ENCODE data around the gene TMEM63A. TPM values are rescaled to one million over a fixed set of nuclear protein-coding genes. Genes with fewer than 3 reads are reported as not detected.

Gene TMEM63A
- total RNA-seq, 2 donors from 2014 or later: 16.0 to 19.0 TPM

Small RNAs within 50 kb of the gene (microRNA-seq; reads per million reads assigned to microRNA genes)
- gene MIR6741 (ENCODE audit: borderline number of aligned reads in 2 of 2, borderline replicate concordance in 1 of 2): 0 to 0.71 reads per million in 2 donors

Other genes starting within 250 kb of the TMEM63A start
- gene ENAH, start 229.3 kb downstream of the TMEM63A start, total RNA-seq: 10 to 100 TPM; 50.5 to 59.5 TPM
- 100 to 1,000 TPM; 143 to 216 TPM for gene SRP9, start 104.6 kb downstream of the TMEM63A start, total RNA-seq
- gene EPHX1, start 72.3 kb downstream of the TMEM63A start, total RNA-seq: 10 to 100 TPM; 57.7 to 66.0 TPM
- gene LEFTY1, start 6.8 kb upstream of the TMEM63A start, total RNA-seq: under 1 TPM in 1 of 2 donors, not detected in 1; 0.35 TPM
- gene PYCR2, start 41.9 kb upstream of the TMEM63A start, total RNA-seq: 10 to 100 TPM; 50.3 to 57.3 TPM
- gene LEFTY2, start 58.8 kb upstream of the TMEM63A start, total RNA-seq: under 1 TPM; 0.70 to 0.90 TPM
- gene SDE2, start 117.0 kb upstream of the TMEM63A start, total RNA-seq: 10 to 100 TPM; 15.5 to 16.3 TPM
- 100 to 1,000 TPM; 244 to 279 TPM for gene H3-3A, start 180.3 kb upstream of the TMEM63A start, total RNA-seq